Fibroblast of skin of right quadriceps (primary cell): ENCODE data around the gene CTBP1.

ENCODE experiments used
- DNase-seq: peaks from one replicate; pipeline ENCODE4 v3.0.0-alpha.2; 2013

Gene CTBP1

GRCh38 chr4:1171311-1172227, 77.4 kb downstream of the CTBP1 start:
- DNase-seq, result peak; percentile 11

DNA sequence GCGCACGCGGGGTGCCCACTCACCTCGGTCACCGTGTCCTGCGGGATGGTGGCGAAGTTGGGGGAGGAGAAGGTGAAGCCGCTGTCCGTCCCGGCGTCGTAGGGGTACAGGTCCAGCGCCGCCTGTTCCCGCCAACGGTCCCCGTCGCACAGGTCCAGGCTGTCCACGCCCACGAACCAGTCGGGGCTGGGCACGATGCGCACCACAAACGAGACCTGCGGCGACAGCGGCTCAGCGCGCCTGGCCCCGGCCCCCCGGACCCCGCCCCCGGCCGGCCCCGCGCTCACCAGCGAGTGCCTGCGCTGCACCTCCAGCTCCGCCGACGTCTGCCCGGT, 78.0 kb downstream of the CTBP1 start:
- DNase-seq, result no peak

DNA sequence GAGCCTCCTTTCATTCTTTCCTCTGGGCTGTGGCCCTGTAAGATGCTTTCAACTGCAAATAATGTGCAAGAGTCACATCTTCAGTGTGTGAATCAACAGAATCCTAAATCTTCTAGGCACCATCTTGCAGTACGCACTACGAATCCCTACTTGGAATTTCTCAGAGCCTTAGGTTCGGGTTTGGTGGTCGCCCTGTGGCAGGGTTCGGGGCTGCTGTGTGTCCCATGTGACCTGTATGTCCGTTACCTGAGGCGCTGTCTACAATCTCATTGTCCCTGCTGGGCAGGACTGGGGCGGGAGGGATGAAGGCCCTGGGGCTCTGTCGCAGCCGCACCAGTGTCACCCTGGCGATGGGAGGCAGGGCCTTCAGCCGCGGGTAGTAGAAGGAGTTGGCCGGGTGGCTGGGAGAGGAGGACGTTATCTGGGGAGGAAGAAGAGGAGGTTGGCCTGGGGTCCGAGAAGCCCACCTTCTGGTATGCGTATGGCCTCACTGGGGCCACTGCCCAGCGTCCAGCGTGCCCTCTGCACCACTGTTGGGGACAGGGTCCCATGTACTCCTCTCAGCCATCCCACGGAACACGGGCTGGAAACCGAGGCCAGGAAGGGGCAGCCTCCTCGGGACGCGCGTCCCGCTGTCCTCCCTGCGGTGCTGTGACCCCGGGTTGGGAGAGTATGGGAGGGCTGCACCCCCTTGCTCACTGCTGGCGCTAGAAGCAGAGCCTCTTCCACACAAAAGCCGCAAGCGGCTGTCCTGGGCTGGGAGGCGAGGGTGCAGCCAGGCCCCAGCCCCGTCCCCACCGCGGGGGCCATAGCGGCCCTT, 78.6 kb downstream of the CTBP1 start:
- no peak for DNase-seq

DNA sequence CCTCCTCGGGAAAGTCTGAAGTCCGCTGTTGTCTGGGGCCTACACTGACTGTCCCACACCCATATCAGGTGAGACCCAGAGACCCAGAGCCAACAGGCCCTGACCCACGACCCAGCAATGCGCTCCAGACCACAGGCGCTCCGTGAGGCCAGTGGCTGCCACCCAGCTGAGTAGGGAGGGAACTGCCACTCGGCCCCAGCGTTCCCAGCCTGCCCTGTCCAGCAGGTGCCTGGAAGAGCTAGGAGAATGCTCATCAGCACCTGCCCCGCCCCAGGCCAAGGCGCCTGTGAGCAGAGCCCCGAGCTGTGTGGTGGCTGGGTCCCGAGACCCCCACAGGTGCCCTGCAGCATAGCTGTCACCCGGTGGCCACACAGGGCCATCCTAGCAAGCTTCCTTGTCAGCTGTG, 79.2 kb downstream of the CTBP1 start:
- DNase-seq, result no peak

DNA sequence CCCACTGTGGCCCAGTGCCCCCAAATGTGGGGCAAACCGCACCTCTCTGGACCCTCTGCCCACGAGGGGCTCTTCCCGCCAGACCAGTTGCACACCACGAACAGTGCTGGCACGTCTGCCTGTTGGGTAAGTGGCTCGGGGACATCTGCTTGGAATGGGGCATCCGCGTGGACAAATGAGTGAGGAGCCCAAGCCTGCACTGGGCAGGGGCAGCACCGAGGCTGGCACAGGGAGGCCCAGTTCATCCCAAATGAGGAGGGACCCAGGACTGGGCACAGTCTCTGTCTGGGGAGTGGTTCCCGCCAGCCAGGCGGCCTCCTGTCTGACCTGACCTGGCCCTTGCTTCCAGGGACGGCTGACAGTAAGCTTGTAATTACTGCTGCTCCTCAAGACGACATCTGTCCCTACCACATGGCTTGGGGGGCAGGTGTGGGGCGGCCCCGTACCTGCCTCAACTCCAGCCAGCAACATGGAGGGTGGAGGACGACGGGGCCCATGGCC, 79.7 kb downstream of the CTBP1 start:
- no peak for DNase-seq

DNA sequence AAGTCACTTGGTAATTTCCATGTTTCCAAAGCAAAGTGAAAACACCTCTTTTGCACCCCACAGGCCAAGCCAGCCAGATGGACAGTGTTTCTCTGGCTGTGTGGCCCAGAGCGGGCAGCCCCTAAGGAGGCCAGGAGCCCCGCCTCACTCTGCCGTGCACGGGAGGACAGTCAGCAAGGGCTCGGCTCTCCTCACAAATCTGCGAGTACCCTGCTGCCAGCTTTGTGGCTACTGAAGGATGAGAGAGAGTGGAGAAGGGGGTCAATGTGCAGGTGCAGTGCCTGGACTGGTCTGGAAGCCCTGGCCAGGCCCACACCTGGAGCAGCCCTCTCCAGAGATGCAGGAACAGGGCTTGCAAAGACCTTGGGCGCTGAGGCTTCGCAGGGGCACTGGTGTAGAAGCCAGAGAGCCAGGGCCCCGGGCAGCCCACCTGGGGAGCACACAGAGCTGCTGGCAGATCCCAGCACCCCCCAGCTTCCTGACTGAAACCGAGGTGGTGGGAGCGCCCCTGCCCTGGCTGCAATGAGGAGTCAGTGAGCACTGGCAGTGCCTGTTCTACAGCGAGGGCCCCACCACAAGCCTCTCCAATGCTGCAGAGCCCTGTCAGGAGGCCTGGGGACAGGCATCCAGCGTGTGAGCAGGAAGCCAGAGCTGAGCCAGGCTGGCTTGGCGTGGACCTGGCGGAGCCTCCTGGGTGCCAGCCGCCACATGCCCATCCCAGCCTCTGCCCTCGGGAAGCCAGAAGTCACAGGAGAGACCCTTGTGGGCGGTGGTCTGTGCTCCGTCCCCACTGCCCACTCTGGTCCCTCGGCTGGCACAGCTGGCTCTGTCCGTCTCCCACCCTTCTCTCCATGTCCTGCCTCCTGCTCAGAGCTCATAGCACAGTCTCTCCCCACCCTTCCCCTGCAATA, 80.5 kb downstream of the CTBP1 start:
- no peak for DNase-seq

GRCh38 chr4:1167244-1167949, 81.5 kb downstream of the CTBP1 start:
- peak; percentile 83 for DNase-seq

- no peak for DNase-seq
Measured at GRCh38 chr4:1166509-1167243, 82.3 kb downstream of the CTBP1 start.

GRCh38 chr4:1164956-1165545, 83.9 kb downstream of the CTBP1 start:
- no peak for DNase-seq

GRCh38 chr4:1164444-1164843, 84.5 kb downstream of the CTBP1 start:
- DNase-seq, result no peak

DNA sequence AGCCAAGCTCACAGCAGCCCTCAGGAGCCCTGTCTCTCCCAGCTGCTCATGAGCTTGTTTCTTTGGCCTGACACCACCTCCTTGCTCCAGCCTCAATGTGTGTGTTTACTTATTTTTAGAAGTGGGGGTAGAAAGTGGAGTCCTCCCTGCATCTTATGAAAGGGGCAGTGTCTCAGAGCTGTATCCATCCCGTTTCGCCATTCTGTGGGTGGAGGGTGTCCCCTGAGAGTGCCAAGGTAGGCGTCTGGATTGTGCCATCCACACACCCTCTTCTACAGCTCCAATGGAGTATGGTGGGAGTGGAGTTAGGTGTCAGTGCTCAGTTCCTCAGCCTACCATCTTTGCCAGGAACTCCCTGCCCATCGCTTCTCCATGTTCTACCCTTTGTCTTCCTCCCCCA, 84.9 kb downstream of the CTBP1 start:
- no peak for DNase-seq
